GM21447 (cell line): ENCODE measurements around the gene SNX8.
"Not testable (repeated sequence)": the region's sequence is repeated elsewhere in the genome, so short reads cannot be mapped to it uniquely, and the experiment has no call there.

Experiments used
- ATAC-seq: cut with Tn5 transposase; IDR thresholded peaks from one replicate; pipeline ENCODE4 v1.9.1; 2021; ENCODE audit not compliant: unreplicated experiment

Gene SNX8

DNA sequence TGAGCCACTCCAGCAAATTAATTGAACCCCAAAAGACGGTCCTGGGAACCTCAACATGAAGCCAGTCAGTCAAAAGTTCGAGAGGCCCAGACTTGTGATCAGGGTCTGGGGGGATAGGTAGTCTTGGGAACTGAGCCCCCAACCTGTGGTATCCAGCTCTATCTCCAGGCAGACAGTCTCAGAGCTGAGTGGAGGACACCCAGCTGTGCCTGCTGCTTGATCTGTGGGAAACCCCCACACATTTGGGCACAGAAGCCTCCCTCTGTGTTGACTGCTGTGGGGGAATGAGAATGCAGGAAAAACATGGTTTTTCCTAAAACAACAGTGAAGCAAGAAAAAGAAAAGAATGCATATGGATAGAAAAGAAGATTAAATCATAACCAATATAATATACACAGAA, 16.3 kb upstream of the SNX8 start:
- no peak for ATAC-seq

- no peak for ATAC-seq
Observed at GRCh38 chr7:2326951-2327350, 12.7 kb upstream of the SNX8 start.

- no peak for ATAC-seq
Observed at GRCh38 chr7:2325162-2325561, 10.9 kb upstream of the SNX8 start.

GRCh38 chr7:2321020-2321419, 6.8 kb upstream of the SNX8 start:
- no peak for ATAC-seq

DNA sequence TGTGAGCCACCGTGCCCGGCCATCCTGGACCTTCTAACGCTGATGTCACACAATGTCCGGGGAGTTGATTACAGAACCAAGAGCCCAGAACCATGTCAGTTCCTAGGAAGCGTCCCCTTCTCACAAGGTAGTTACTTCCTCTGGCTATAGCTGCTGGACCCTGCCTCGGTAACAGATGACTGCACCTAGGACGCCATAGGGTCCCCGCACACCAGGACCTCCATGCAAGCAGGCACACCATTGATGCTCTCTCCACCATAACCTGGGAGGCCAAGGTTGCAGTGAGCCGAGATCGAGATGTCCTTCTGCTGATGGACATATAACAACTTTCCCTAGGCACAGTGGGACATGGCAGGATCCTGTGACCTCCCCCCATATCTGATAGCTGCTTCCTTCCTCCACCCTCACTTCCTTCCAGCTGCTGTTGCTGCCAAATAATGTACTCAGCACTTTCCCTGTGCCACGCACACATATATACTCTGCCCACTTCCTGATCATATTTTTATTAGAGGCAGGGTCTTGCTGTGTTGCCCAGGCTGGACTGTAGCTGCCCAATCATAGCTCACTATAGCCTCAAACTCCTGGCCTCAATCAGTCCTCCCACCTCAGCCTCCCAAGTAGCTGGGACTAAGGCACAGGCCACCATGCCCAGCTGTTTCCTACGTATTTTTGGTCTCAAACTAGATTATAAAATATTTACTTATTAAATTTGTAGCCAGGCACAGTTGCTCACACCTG, 3.5 kb upstream of the SNX8 start:
- no peak for ATAC-seq

DNA sequence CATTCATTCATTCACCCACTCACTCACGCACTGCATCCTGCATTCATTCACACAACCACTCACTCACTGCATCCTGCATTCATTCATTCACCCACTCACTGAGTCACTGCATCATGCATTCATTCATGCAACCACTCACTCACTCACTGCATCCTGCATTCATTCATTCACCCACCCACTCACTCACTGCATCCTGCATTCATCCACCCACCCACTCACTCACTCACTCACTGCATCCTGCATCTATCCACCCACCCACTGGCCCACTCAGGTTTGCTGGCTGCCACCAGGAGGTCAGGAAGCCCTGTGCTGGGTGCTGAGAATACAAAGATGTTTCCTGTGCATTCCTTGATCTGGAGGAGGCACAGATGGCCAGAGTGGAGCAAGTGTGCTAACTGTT, 2.3 kb upstream of the SNX8 start:
- ATAC-seq: no peak

- ATAC-seq: no peak
Observed at GRCh38 chr7:2315787-2316186, 1.5 kb upstream of the SNX8 start.

- ATAC-seq: not testable (repeated sequence)
Observed at GRCh38 chr7:2314956-2315530, 802 bp upstream of the SNX8 start.

- peak; percentile 22 for ATAC-seq
Observed at GRCh38 chr7:2313450-2314208, 612 bp downstream of the SNX8 start.

DNA sequence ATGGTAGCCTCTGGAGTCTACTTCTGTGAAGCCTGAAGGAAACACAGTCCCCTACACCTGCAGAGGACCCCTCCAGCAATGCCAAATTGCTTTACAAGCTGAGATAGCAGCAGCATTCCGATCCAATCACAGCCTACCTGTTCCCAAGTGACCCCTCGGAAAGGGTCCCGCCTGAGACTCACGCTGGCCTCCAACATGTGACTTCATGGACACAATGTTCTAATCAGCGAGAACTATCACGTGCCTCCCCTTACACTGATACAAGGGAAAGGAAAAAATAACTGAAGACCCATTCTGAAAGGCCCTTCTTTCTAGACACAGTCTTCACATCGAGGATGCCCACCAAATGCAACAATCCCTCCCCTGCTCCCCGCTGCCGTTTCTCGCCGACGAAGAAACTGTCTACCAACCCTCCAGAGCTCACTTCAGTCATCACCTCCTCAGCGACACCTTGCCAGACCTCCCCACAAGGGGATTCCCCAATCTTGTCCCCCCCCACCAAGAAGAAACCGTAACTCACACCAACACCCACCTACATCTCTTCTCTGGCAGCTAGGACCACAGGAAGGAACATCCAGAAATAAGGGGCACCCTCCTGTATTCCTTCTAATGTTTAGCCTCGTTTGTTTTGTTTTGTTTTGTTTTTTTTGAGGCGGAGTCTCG, 1.8 kb downstream of the SNX8 start:
- no peak for ATAC-seq

DNA sequence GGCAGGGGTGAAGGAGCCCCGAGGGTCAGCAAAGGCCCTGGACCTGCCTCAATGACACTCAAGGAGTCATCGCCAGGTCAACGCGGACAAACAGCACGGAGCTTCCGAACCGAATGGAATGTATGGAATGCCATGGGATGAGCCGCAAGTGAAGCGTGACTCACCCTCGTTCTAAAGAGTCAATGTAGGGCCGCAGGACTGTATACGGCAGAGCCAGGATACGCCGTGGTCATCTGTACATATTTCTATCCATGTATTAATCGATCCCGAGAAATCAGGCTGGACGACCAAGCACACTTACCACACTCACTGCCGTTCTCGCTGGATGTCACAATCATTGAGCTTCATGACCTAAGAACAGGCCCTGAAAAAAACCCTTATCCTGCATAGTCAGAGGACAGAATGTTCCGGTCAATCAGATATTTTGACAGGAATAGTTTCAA, 4.3 kb downstream of the SNX8 start:
- no peak for ATAC-seq

DNA sequence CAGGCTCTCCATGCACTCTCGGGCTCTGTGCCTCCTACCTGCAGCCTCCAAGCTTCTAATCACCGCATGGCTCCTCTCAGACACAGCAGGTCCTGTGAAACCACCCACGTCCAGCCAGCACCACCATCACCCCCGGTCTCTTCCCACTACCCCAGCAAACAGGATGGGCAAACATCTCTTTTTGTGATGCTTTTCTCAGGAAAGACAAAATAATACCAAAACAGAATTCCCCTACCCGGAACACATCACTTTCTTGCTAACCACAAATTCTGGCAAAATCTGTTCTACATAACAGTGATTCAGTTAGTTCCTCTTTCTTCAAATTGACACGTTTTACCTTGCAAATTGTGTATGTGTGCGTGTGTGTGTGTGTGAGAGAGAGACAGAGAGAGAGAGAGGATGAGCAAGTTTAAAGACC, 6.5 kb downstream of the SNX8 start:
- peak; percentile 53 for ATAC-seq

DNA sequence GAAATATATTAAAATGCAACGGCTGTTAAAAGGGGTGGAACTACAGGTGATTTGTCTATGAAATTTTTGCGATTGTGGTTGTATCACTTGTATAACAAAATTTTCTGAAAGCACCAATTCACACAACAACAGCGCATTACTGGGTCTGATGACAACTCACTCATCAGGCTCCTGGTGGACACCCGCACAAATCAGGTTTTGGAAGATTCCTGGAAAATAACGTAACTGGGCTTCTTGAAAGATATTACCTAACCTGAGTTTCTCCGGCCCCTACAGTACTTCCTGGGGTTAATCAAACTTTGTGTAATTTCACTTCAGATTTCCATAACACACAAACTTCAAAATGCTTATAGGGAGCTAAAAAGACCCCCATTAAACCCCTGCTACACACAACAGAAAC, 7.6 kb downstream of the SNX8 start:
- ATAC-seq: no peak

- not testable (repeated sequence) for ATAC-seq
Observed at GRCh38 chr7:2305258-2305657, 9.0 kb downstream of the SNX8 start.

DNA sequence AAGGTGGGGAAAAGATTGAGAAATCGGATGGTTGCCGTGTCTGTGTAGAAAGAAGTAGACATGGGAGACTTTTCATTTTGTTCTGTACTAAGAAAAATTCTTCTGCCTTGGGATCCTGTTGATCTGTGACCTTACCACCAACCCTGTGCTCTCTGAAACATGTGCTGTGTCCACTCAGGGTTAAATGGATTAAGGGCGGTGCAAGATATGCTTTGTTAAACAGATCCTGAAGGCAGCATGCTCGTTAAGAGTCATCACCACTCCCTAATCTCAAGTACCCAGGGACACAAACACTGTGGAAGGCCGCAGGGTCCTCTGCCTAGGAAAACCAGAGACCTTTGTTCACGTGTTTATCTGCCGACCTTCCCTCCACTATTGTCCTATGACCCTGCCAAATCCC, 10.7 kb downstream of the SNX8 start:
- ATAC-seq: not testable (repeated sequence)

DNA sequence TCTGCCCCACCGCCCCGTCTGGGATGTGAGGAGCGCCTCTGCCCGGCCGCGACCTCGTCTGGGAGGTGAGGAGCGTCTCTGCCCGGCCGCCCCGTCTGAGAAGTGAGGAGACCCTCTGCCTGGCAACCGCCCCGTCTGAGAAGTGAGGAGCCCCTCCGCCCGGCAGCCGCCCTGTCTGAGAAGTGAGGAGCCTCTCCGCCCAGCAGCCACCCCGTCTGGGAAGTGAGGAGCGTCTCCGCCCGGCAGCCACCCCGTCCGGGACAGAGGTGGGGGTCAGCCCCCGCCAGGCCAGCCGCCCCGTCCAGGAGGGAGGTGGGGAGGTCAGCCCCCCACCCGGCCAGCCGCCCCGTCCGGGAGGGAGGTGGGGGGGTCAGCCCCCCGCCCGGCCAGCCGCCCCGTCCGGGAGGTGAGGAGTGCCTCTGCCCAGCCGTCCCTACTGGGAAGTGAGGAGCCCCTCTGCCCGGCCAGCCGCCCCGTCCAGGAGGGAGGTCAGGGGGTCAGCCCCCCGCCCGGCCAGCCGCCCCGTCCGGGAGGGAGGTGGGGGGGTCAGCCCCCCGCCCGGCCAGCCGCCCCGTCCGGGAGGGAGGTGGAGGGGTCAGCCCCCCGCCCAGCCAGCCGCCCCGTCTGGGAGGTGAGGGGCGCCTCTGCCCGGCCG, 11.4 kb downstream of the SNX8 start:
- not testable (repeated sequence) for ATAC-seq

GRCh38 chr7:2301511-2301863, 12.8 kb downstream of the SNX8 start:
- no peak for ATAC-seq

- no peak for ATAC-seq
Observed at GRCh38 chr7:2299870-2300512, 14.2 kb downstream of the SNX8 start.

GRCh38 chr7:2299131-2299829, 15.0 kb downstream of the SNX8 start:
- peak; percentile 52 for ATAC-seq

DNA sequence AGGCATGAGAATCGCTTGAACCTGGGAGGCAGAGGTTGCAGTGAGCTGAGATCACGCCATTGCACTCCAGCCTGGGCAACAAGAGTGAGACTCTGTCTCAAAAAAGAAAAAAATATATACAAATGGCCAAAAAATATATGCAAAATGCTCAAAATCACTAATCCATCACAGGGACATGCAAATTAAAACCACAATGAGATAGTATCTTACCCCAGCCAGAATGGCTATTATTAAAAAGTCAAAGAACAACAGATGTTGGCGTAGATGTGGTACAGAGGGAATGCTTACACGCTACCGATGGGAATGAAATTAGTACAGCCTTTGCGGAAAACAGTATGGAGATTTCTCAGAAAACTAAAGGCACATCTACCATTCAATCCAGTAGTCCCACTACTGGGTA, 17.4 kb downstream of the SNX8 start:
- ATAC-seq: no peak
